ENCODE results near the gene ASCC2.

GRCh38 chr22:29842740-29843139, 4.7 kb upstream of the ASCC2 start:
- no peak for TF ChIP-seq CTCF (IDR thresholded peaks at IDR 0.05)
- no peak for TF ChIP-seq EP300 (IDR thresholded peaks at IDR 0.05)
